Measurements from ENCODE around the gene SMIM14. TPM values are rescaled to one million over a fixed set of nuclear protein-coding genes. Genes with fewer than 3 reads are reported as not detected.

SMIM14 gene
- total and polyA plus RNA-seq, 7 experiments from 2014 or later: 4.6 to 28.5 (median 13.7) TPM

DNA sequence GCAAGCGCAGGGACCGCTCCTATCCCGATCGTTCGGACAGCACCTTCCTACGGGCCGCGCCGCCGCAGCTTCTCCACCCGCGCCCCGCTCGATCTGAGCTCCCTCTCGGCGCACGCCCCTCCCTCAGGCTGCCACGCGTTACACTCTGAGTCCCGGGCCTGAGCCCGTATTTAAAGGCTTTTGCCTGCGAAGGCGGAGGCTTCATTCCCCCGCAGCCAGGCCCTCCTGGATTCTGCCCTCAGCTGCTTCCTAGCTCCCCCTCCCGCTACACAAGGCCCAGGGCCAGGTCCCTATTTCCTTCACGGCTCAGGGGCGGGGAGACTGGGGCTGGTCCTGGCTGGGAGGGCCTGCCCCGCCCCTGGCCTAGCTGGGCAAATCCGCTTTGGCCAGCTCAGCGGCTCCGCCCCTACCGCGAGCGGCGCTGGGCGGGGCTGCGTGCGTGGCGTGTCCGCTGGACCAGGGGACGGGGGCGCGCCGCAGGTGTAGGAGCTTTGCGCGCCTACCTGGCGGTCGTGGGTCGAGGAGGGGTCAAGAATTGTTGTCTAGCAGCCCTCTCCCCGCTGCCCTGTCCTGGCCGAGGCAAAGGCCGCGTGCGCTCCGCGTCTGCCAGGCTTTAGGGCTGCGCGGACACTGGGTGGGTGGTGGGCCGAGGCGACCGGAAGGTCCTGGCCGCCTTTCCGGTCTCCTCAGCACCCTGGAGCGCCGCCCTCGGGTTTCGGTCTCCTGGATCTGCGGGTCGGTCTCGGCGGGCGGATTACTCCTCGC is 111.2 kb downstream of the SMIM14 start, which contains the start of gene UGDH:
Gene UGDH (minus strand): TSS at position 144 of the 765 bp plus-strand sequence. CDS start 5,927 bp downstream, outside the sequence.
- Mint-ChIP-seq H3K27ac (peak within 1 kb of the TSS; percentile 84 to 97 (median 93)), H3K4me1 (peaks cover 11 to 26% (median 19%) of the 10 kb centered on the region in 7 donors), H3K27me3 (no peaks in the 10 kb centered on the region), H3K9me3 (peaks cover under 1 to 26% (median 17%) of the 10 kb centered on the region in 11 donors), H3K36me3 (peaks cover 17 to 28% (median 19%) of the 10 kb centered on the region in 5 donors), H3K4me3 (peak within 1 kb of the TSS; percentile 88 to 99 (median 98))
- Histone ChIP-seq H3K4me1 (ENCODE audit: control insufficient read depth in 2 of 2, insufficient read depth in 2 of 2, low read length in 2 of 2) (peaks cover 7 to 10% of the 10 kb centered on the region in 2 donors), H3K27ac (ENCODE audit: low read depth, low read length) (peak within 1 kb of the TSS; percentile 74), H3K4me3 (ENCODE audit: low read length) (peak within 1 kb of the TSS; percentile 81), H3K9me3 (ENCODE audit: control insufficient read depth in 2 of 3, low read length in 3 of 3) (peaks cover 0 to 11% (median 0%) of the 10 kb centered on the region in 3 experiments), H3K27me3 (ENCODE audit: control insufficient read depth in 2 of 2, insufficient read depth in 2 of 2, low read length in 2 of 2) (no peaks in the 10 kb centered on the region), H3K36me3 (ENCODE audit: control insufficient read depth in 2 of 3, insufficient read depth in 3 of 3, low read length in 3 of 3) (peaks cover 0 to 5% (median 0%) of the 10 kb centered on the region in 3 experiments)
- DNase-seq (peak; percentile 85 to 95 (median 88)), ATAC-seq (peak; percentile 99)
- CTCF ChIA-PET: interaction anchor here (0.5 to 1.0 kb wide), 5 partner anchors 29 to 1465 kb away, joined by 3 to 4 read pairs (median 3); no protein-coding TSS in a partner anchor
- POLR2A ChIA-PET: interaction anchor here (0.6 to 1.3 kb wide), 8 partner anchors 69 to 567 kb away, joined by 3 to 11 read pairs (median 4); partner anchors contain the start of genes LIAS, RPL9, SMIM14 and UBE2K
- intact Hi-C loops (cut with micrococcal nuclease): loop anchor here (1.0 to 10.0 kb wide), 14 partner anchors 9 to 1841 kb away; partner anchors contain the start of genes PDS5A (in 2 of the 2), RFC1 (in 2 of the 2), SMIM14 (in 2 of the 2) and UBE2K (in 2 of the 2)

GRCh38 chr4:39526765-39527295 is 111.8 kb downstream of the SMIM14 start:
- Mint-ChIP-seq H3K27me3 (no peaks in the 10 kb centered on the region), H3K9me3 (peaks cover 0 to 20% (median 11%) of the 10 kb centered on the region in 11 donors), H3K4me3 (peak overlapping the region; percentile 88 to 99 (median 98)), H3K4me1 (peaks cover 11 to 26% (median 19%) of the 10 kb centered on the region in 7 donors), H3K36me3 (peaks cover 11 to 21% (median 13%) of the 10 kb centered on the region in 5 donors), H3K27ac (peak overlapping the region; percentile 68 to 93 (median 85))
- Histone ChIP-seq H3K9me3 (ENCODE audit: control insufficient read depth in 2 of 3, low read length in 3 of 3) (peaks cover 0 to 8% (median 0%) of the 10 kb centered on the region in 3 experiments), H3K36me3 (ENCODE audit: control insufficient read depth in 2 of 3, insufficient read depth in 3 of 3, low read length in 3 of 3) (peaks cover 0 to 5% (median 0%) of the 10 kb centered on the region in 3 experiments), H3K4me3 (ENCODE audit: low read length) (peak overlapping the region; percentile 81), H3K27ac (ENCODE audit: low read depth, low read length) (peak overlapping the region; percentile 74), H3K27me3 (ENCODE audit: control insufficient read depth in 2 of 2, insufficient read depth in 2 of 2, low read length in 2 of 2) (no peaks in the 10 kb centered on the region), H3K4me1 (ENCODE audit: control insufficient read depth in 2 of 2, insufficient read depth in 2 of 2, low read length in 2 of 2) (peaks cover 7 to 10% of the 10 kb centered on the region in 2 donors)
- intact Hi-C loops (cut with micrococcal nuclease): loop anchor here (1.0 to 10.0 kb wide), 13 partner anchors 68 to 1841 kb away; partner anchors contain the start of genes PDS5A (in 2 of the 2), RFC1 (in 2 of the 2), SMIM14 (in 2 of the 2) and UBE2K (in 2 of the 2)
- ChIA-PET CTCF (interaction anchor here (0.5 to 1.0 kb wide), 4 partner anchors 29 to 1465 kb away, joined by 3 to 4 read pairs (median 3); no protein-coding TSS in a partner anchor), POLR2A (interaction anchor here (0.7 to 1.3 kb wide), 6 partner anchors 68 to 568 kb away, joined by 3 to 11 read pairs (median 6); partner anchors contain the start of genes LIAS, RPL9, SMIM14 and UBE2K)
- DNase-seq: peak in 5 of 9 donors; percentile 1 to 55 (median 5)
- ATAC-seq: no peak

GRCh38 chr4:39525822-39526690 is 112.6 kb downstream of the SMIM14 start:
- Histone ChIP-seq H3K27ac (ENCODE audit: low read depth, low read length) (peak overlapping the region; percentile 74), H3K27me3 (ENCODE audit: control insufficient read depth in 2 of 2, insufficient read depth in 2 of 2, low read length in 2 of 2) (no peaks in the 10 kb centered on the region), H3K9me3 (ENCODE audit: control insufficient read depth in 2 of 3, low read length in 3 of 3) (peaks cover 0 to 6% (median 0%) of the 10 kb centered on the region in 3 experiments), H3K4me3 (ENCODE audit: low read length) (peak overlapping the region; percentile 81), H3K36me3 (ENCODE audit: control insufficient read depth in 2 of 3, insufficient read depth in 3 of 3, low read length in 3 of 3) (peaks cover 0 to 5% (median 0%) of the 10 kb centered on the region in 3 experiments), H3K4me1 (ENCODE audit: control insufficient read depth in 2 of 2, insufficient read depth in 2 of 2, low read length in 2 of 2) (peaks cover 7 to 10% of the 10 kb centered on the region in 2 donors)
- Mint-ChIP-seq H3K27me3 (no peaks in the 10 kb centered on the region), H3K4me1 (peaks cover 11 to 26% (median 19%) of the 10 kb centered on the region in 7 donors), H3K27ac (peak overlapping the region; percentile 68 to 93 (median 85)), H3K4me3 (peak overlapping the region; percentile 88 to 99 (median 98)), H3K9me3 (peaks cover 0 to 12% (median 5%) of the 10 kb centered on the region in 11 donors), H3K36me3 (peaks cover 5 to 15% (median 5%) of the 10 kb centered on the region in 5 donors)
- POLR2A ChIA-PET: interaction anchor here (0.6 to 1.0 kb wide), 2 partner anchors 67 to 866 kb away, joined by 3 to 4 read pairs; partner anchors contain the start of genes LIAS and RPL9
- intact Hi-C loops (cut with micrococcal nuclease): loop anchor here (2.0 to 10.0 kb wide), 7 partner anchors 159 to 779 kb away; partner anchors contain the start of genes RFC1 (in 2 of the 2), UBE2K (in 2 of the 2), N4BP2 (in 1 of the 2) and RHOH (in 1 of the 2)
- ATAC-seq (no peak), DNase-seq (no peak)
- CTCF ChIA-PET: no interaction called here

- Histone ChIP-seq H3K27me3 (ENCODE audit: control insufficient read depth in 2 of 2, insufficient read depth in 2 of 2, low read length in 2 of 2) (no peaks in the 10 kb centered on the region), H3K4me1 (ENCODE audit: control insufficient read depth in 2 of 2, insufficient read depth in 2 of 2, low read length in 2 of 2) (peaks cover 7 to 10% of the 10 kb centered on the region in 2 donors), H3K36me3 (ENCODE audit: control insufficient read depth in 2 of 3, insufficient read depth in 3 of 3, low read length in 3 of 3) (peaks cover 0 to 9% (median 0%) of the 10 kb centered on the region in 3 experiments), H3K9me3 (ENCODE audit: control insufficient read depth in 2 of 3, low read length in 3 of 3) (no peaks in the 10 kb centered on the region), H3K4me3 (ENCODE audit: low read length) (no peak overlapping the region), H3K27ac (ENCODE audit: low read depth, low read length) (no peak overlapping the region)
- no peak overlapping the region for H3K27ac Mint-ChIP-seq
- H3K9me3 Mint-ChIP-seq: no peaks in the 10 kb centered on the region
- no peaks in the 10 kb centered on the region for H3K27me3 Mint-ChIP-seq
- H3K36me3 Mint-ChIP-seq: peaks cover 0 to 4% (median 0%) of the 10 kb centered on the region in 5 donors
- peaks cover 11 to 23% (median 19%) of the 10 kb centered on the region in 7 donors for H3K4me1 Mint-ChIP-seq
- CTCF ChIA-PET: no interaction called here
- no peak for ATAC-seq
- POLR2A ChIA-PET: interaction anchor here (0.5 to 0.8 kb wide), 3 partner anchors 31 to 759 kb away, joined by 3 to 5 read pairs (median 4); no protein-coding TSS in a partner anchor
- no peak for DNase-seq
- H3K4me3 Mint-ChIP-seq: no peak overlapping the region
- intact Hi-C loops (cut with micrococcal nuclease): loop anchor here in 1 of 2 donors (10.0 kb wide), 3 partner anchors 160 to 780 kb away; partner anchors contain the start of genes RFC1 and RHOH
Measured at GRCh38 chr4:39524161-39524957, 114.3 kb downstream of the SMIM14 start.

GRCh38 chr4:39522068-39522467 is 116.6 kb downstream of the SMIM14 start:
- intact Hi-C loops (cut with micrococcal nuclease): loop anchor here in 1 of 2 donors (10.0 kb wide), 3 partner anchors 157 to 783 kb away; partner anchors contain the start of genes RFC1 and RHOH
- Mint-ChIP-seq H3K4me1 (peaks cover 5 to 14% (median 12%) of the 10 kb centered on the region in 7 donors), H3K27me3 (no peaks in the 10 kb centered on the region), H3K4me3 (no peak overlapping the region), H3K9me3 (no peaks in the 10 kb centered on the region), H3K27ac (no peak overlapping the region), H3K36me3 (no peaks in the 10 kb centered on the region)
- no peaks in the 10 kb centered on the region for H3K9me3 ChIP-seq (ENCODE audit: control insufficient read depth in 2 of 3, low read length in 3 of 3)
- H3K36me3 ChIP-seq (ENCODE audit: control insufficient read depth in 2 of 3, insufficient read depth in 3 of 3, low read length in 3 of 3): peaks cover 0 to 10% (median 0%) of the 10 kb centered on the region in 3 experiments
- ATAC-seq: no peak
- no peaks in the 10 kb centered on the region for H3K27me3 ChIP-seq (ENCODE audit: control insufficient read depth in 2 of 2, insufficient read depth in 2 of 2, low read length in 2 of 2)
- H3K4me3 ChIP-seq (ENCODE audit: low read length): no peak overlapping the region
- H3K4me1 ChIP-seq (ENCODE audit: control insufficient read depth in 2 of 2, insufficient read depth in 2 of 2, low read length in 2 of 2): peaks cover 6 to 7% of the 10 kb centered on the region in 2 donors
- DNase-seq: no peak
- ChIA-PET POLR2A (no interaction called here), CTCF (interaction anchor here (0.6 kb wide), 1 partner anchor 12 kb away, joined by 3 read pairs; no protein-coding TSS in a partner anchor)
- H3K27ac ChIP-seq (ENCODE audit: low read depth, low read length): no peak overlapping the region

Data from naive thymus-derived CD4-positive, alpha-beta T cell (primary cell).